ENCODE results near the gene COL9A2. TPM values are rescaled to one million over a fixed set of nuclear protein-coding genes. Genes with fewer than 3 reads are reported as not detected.

The COL9A2 gene
- 1 to 10 TPM; 5.1 to 7.2 TPM for total RNA-seq
- polyA plus RNA-seq (ENCODE audit: insufficient read depth, low read depth, low replicate concordance): 3.5 TPM
- long read RNA-seq, donor 1, partial matches to known transcripts: 0 of 1 reads
- long read RNA-seq, donor 1, other reads (novel, unspliced or antisense): 0 of 1 reads
- long read RNA-seq, donor 2, partial matches to known transcripts: 0 of 1 reads
- long read RNA-seq, donor 2, other reads (novel, unspliced or antisense): 0 of 1 reads

- DNase-seq: no peak
- WGBS, 2 donors: 0 to 1% methylated on average over 1 to 17 of the region's 84 CpGs
- no peak within 1 kb of the TSS for H3K27ac ChIP-seq
- no peak for TF ChIP-seq CTCF (IDR thresholded peaks at IDR 0.05)
- no peak for TF ChIP-seq POLR2A (IDR thresholded peaks at IDR 0.05)
- no peaks in the 10 kb centered on the region for H3K36me3 ChIP-seq (ENCODE audit: low read depth, missing control alignments)
- peaks cover 11% of the 10 kb centered on the region for H3K4me1 ChIP-seq
- no peaks in the 10 kb centered on the region for H3K27me3 ChIP-seq
- H3K9me3 ChIP-seq: no peaks in the 10 kb centered on the region
- peak within 1 kb of the TSS; percentile 27 to 40 for H3K4me3 ChIP-seq
- intact Hi-C loops (cut with DNase I; ENCODE audit: low total_unique reads): loop anchor here (10.0 kb wide), 1 partner anchor 172 kb away; no protein-coding TSS in a partner anchor
Observed at GRCh38 chr1:40316595-40317393, at the start of gene COL9A2. Gene COL9A2, minus strand, starts transcription at chr1:40317286. Its CDS starts 89 bp downstream, at chr1:40317197.

- WGBS, 2 donors: 50 to 55% methylated on average over 2 of the region's 2 CpGs
- intact Hi-C loops (cut with DNase I; ENCODE audit: low total_unique reads): no loop called here
Observed at GRCh38 chr1:40363721-40364120, 46.6 kb upstream of the COL9A2 start.

GRCh38 chr1:40362699-40363098 is 45.6 kb upstream of the COL9A2 start:
- Histone ChIP-seq H3K27ac (no peak overlapping the region), H3K36me3 (ENCODE audit: low read depth, missing control alignments) (no peaks in the 10 kb centered on the region), H3K4me3 (no peak overlapping the region), H3K4me1 (no peaks in the 10 kb centered on the region), H3K9me3 (no peaks in the 10 kb centered on the region), H3K27me3 (no peaks in the 10 kb centered on the region)
- DNase-seq: no peak
- 32 to 37% methylated on average over 2 of the region's 2 CpGs for WGBS, 2 donors
- intact Hi-C loops (cut with DNase I; ENCODE audit: low total_unique reads): no loop called here
- TF ChIP-seq CTCF (IDR thresholded peaks at IDR 0.05) (no peak), POLR2A (IDR thresholded peaks at IDR 0.05) (no peak)

More at GRCh38 chr1:40363721-40364120, 46.6 kb upstream of the COL9A2 start:
- no peak overlapping the region for H3K27ac ChIP-seq
- H3K9me3 ChIP-seq: no peaks in the 10 kb centered on the region
- DNase-seq: no peak
- no peaks in the 10 kb centered on the region for H3K27me3 ChIP-seq
- TF ChIP-seq CTCF (IDR thresholded peaks at IDR 0.05): no peak
- TF ChIP-seq POLR2A (IDR thresholded peaks at IDR 0.05): no peak
- H3K36me3 ChIP-seq (ENCODE audit: low read depth, missing control alignments): no peaks in the 10 kb centered on the region
- H3K4me1 ChIP-seq: no peaks in the 10 kb centered on the region
- H3K4me3 ChIP-seq: no peak overlapping the region

- 86 to 93% methylated on average over 2 of the region's 2 CpGs for WGBS, 2 donors
- H3K4me1 ChIP-seq: no peaks in the 10 kb centered on the region
- no peak overlapping the region for H3K4me3 ChIP-seq
- H3K27me3 ChIP-seq: no peaks in the 10 kb centered on the region
- DNase-seq: no peak
- intact Hi-C loops (cut with DNase I; ENCODE audit: low total_unique reads): no loop called here
- no peaks in the 10 kb centered on the region for H3K9me3 ChIP-seq
- no peaks in the 10 kb centered on the region for H3K36me3 ChIP-seq (ENCODE audit: low read depth, missing control alignments)
- TF ChIP-seq POLR2A (IDR thresholded peaks at IDR 0.05): no peak
- no peak for TF ChIP-seq CTCF (IDR thresholded peaks at IDR 0.05)
- no peak overlapping the region for H3K27ac ChIP-seq
Observed at GRCh38 chr1:40362199-40362598, 45.1 kb upstream of the COL9A2 start.

All from testis (tissue), 5 donors.